DND-41 (cell line): Measurements from ENCODE around the gene GRID1.

Source experiments
- ATAC-seq: fragments of 200-7000 bp; cut with Tn5 transposase; 3 replicates; pipeline ENCODE4 v1.9.1; 2021; ENCODE audit warnings: low read depth; ENCODE audit not compliant: insufficient read depth
- DNase-seq: peaks from one replicate; pipeline ENCODE4 v3.0.0-alpha.2; 2020
- H2AFZ ChIP-seq: 2 replicates; pipeline ENCODE4 v1.6.0; 2012; ENCODE audit warnings: low read depth, low read length
- H3K27ac ChIP-seq: 2 replicates; pipeline ENCODE4 v1.5.1; 2012; ENCODE audit warnings: low read length, inconsistent platforms
- H3K27me3 ChIP-seq: fragments of 200-600 bp; sonication (generic); 2 replicates; pipeline ENCODE4 v1.6.0; 2012; ENCODE audit warnings: low read length, mild to moderate bottlenecking, inconsistent platforms; ENCODE audit not compliant: insufficient read depth, poor library complexity
- H3K36me3 ChIP-seq: 2 replicates; pipeline ENCODE4 v1.5.1; 2012; ENCODE audit warnings: low read length, inconsistent platforms; ENCODE audit not compliant: insufficient read depth
- H3K4me1 ChIP-seq: 2 replicates; pipeline ENCODE4 v1.5.1; 2012; ENCODE audit warnings: mild to moderate bottlenecking, low read length; ENCODE audit not compliant: insufficient read depth
- H3K4me2 ChIP-seq: 2 replicates; pipeline ENCODE4 v1.6.0; 2012; ENCODE audit warnings: mild to moderate bottlenecking, moderate library complexity, low read length, inconsistent platforms; ENCODE audit not compliant: insufficient read depth
- H3K4me3 ChIP-seq, 2 experiments: fragments of 200-600 bp in 1 of 2; shearing (Covaris generic) in 1 of 2; 2 replicates each; pipeline ENCODE4 v1.5.1; 2012 to 2016; ENCODE audit warnings: inconsistent platforms in 2 of 2, low read length in 2 of 2, mild to moderate bottlenecking in 2 of 2, low read depth in 1 of 2, moderate library complexity in 1 of 2
- H3K79me2 ChIP-seq: 2 replicates; pipeline ENCODE4 v1.6.0; 2012; ENCODE audit warnings: low read length, inconsistent platforms; ENCODE audit not compliant: insufficient read depth
- H3K9ac ChIP-seq: 2 replicates; pipeline ENCODE4 v1.6.0; 2012; ENCODE audit warnings: low read depth, mild to moderate bottlenecking, inconsistent platforms, low read length, moderate library complexity
- H3K9me3 ChIP-seq: 2 replicates; pipeline ENCODE4 v1.5.1; 2012; ENCODE audit warnings: low read length, moderate library complexity, mild to moderate bottlenecking, inconsistent platforms; ENCODE audit not compliant: insufficient read depth, severe bottlenecking
- H4K20me1 ChIP-seq: 2 replicates; pipeline ENCODE4 v1.6.0; 2012; ENCODE audit warnings: low read length; ENCODE audit not compliant: insufficient read depth
- EZH2 ChIP-seq: IDR thresholded peaks from 3 replicates; pipeline ENCODE4 v1.6.1; 2012; ENCODE audit warnings: borderline replicate concordance, low read depth, mild to moderate bottlenecking, moderate library complexity, low read length, inconsistent platforms; ENCODE audit not compliant: severe bottlenecking
- TF ChIP-seq, protein P1 (sequence below): IDR thresholded peaks from 2 replicates; pipeline ENCODE4 v1.5.1; 2012; ENCODE audit warnings: borderline replicate concordance, low read length, moderate library complexity, mild to moderate bottlenecking; ENCODE audit not compliant: poor library complexity, severe bottlenecking; ENCODE audit errors: extremely low read depth

Gene GRID1

DNA sequence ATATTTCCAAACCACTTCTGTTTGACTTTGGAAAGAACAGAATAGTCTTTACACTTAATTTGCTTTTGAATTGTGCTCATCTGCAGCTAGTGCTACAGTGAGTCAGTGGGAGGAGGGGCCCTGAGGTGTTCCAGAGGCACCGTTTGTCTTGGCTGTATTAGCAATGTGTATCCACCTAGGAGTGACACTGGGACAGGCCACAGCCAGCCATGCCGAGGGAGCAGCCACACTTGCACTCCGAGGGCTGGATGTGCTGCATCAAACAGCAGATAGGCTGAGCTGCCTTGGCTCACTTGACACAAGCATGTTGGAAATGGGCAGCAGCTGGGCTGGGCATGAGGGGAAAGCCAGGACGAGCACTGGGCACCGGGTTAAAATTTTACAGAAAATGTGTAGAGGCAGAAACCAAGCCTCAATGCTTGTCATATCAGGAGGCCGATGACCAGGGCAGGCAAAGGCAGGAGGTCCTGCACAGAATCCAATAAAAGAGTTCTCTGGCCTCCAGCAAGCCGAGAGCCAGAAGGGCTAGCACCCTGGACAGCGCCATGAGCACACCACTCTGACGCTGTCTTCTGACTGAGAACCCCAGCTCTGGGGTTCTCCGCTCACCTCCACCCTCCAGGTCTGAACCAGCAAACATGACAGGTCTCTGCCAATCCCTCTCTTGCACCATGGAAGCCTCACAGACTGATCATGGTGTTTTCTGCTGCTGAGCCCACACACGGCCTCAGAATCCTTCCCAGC lies 163.3 kb downstream of the GRID1 start:
- no peak overlapping the region for H3K4me2 ChIP-seq
- H3K4me1 ChIP-seq = no peaks in the 10 kb centered on the region
- peak; percentile 68 for ATAC-seq

GRCh38 chr10:86202226-86202735 lies 164.3 kb downstream of the GRID1 start:
- DNase-seq (no peak), ATAC-seq (no peak)
- H3K27me3 ChIP-seq = no peaks in the 10 kb centered on the region
- no peak overlapping the region for H3K27ac ChIP-seq
- no peak overlapping the region for H2AFZ ChIP-seq
- TF ChIP-seq, protein P1, sequence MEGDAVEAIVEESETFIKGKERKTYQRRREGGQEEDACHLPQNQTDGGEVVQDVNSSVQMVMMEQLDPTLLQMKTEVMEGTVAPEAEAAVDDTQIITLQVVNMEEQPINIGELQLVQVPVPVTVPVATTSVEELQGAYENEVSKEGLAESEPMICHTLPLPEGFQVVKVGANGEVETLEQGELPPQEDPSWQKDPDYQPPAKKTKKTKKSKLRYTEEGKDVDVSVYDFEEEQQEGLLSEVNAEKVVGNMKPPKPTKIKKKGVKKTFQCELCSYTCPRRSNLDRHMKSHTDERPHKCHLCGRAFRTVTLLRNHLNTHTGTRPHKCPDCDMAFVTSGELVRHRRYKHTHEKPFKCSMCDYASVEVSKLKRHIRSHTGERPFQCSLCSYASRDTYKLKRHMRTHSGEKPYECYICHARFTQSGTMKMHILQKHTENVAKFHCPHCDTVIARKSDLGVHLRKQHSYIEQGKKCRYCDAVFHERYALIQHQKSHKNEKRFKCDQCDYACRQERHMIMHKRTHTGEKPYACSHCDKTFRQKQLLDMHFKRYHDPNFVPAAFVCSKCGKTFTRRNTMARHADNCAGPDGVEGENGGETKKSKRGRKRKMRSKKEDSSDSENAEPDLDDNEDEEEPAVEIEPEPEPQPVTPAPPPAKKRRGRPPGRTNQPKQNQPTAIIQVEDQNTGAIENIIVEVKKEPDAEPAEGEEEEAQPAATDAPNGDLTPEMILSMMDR = no peak
- no peak for TF ChIP-seq EZH2
- H3K79me2 ChIP-seq = no peaks in the 10 kb centered on the region
- no peak overlapping the region for H3K4me2 ChIP-seq
- no peaks in the 10 kb centered on the region for H3K9me3 ChIP-seq
- H3K4me1 ChIP-seq = no peaks in the 10 kb centered on the region
- H3K4me3 ChIP-seq = no peak overlapping the region
- no peak overlapping the region for H3K9ac ChIP-seq
- H4K20me1 ChIP-seq = 0 out of 2 replicates have a peak, but pooled peaks cover 4% of the 10 kb centered on the region
- no peaks in the 10 kb centered on the region for H3K36me3 ChIP-seq

More for the DNA sequence above, 163.3 kb downstream of the GRID1 start:
- H3K27me3 ChIP-seq = no peaks in the 10 kb centered on the region
- no peaks in the 10 kb centered on the region for H3K36me3 ChIP-seq
- TF ChIP-seq, protein P1 = no peak
- no peak overlapping the region for H3K4me3 ChIP-seq
- DNase-seq = peak; percentile 53
- H2AFZ ChIP-seq = no peak overlapping the region
- H3K27ac ChIP-seq = no peak overlapping the region
- H4K20me1 ChIP-seq = 0 out of 2 replicates have a peak, but pooled peaks cover 4% of the 10 kb centered on the region
- no peaks in the 10 kb centered on the region for H3K79me2 ChIP-seq
- H3K9me3 ChIP-seq = no peaks in the 10 kb centered on the region
- H3K9ac ChIP-seq = no peak overlapping the region

- H3K4me1 ChIP-seq = no peaks in the 10 kb centered on the region
- no peak overlapping the region for H3K4me3 ChIP-seq
- no peaks in the 10 kb centered on the region for H3K36me3 ChIP-seq
- H3K9ac ChIP-seq = no peak overlapping the region
- H3K27me3 ChIP-seq = no peaks in the 10 kb centered on the region
- ATAC-seq (no peak), DNase-seq (no peak)
- TF ChIP-seq EZH2 = no peak
- TF ChIP-seq, protein P1 = no peak
- no peak overlapping the region for H3K4me2 ChIP-seq
- no peak overlapping the region for H3K27ac ChIP-seq
- no peak overlapping the region for H2AFZ ChIP-seq
- no peaks in the 10 kb centered on the region for H3K79me2 ChIP-seq
- no peaks in the 10 kb centered on the region for H3K9me3 ChIP-seq
- H4K20me1 ChIP-seq = no peaks in the 10 kb centered on the region
These were observed 165.7 kb downstream of the GRID1 start for GRCh38 chr10:86200867-86201266.
